NB4 (cell line): ENCODE measurements around the gene DMC1.
A peak's percentile ranks its signal among the peaks of the same experiment; 100 is the strongest.

Source experiments
- DNase-seq: peaks from one replicate; pipeline ENCODE4 v3.0.0; 2010; ENCODE audit warnings: low read depth
- H3K4me3 ChIP-seq: one replicate; pipeline ENCODE4 v1.5.1; 2011; ENCODE audit warnings: mild to moderate bottlenecking, low read depth, low read length, moderate library complexity
- CTCF ChIP-seq: IDR thresholded peaks from one replicate; pipeline ENCODE4 v1.5.1; 2012; ENCODE audit warnings: low read depth, low read length
- MAX ChIP-seq: IDR thresholded peaks from 2 replicates; pipeline ENCODE4 v1.6.1; 2011; ENCODE audit warnings: low read depth, low read length
- MYC ChIP-seq: IDR thresholded peaks from 2 replicates; pipeline ENCODE4 v1.6.1; 2011; ENCODE audit warnings: low read depth, low read length
- POLR2A ChIP-seq: IDR thresholded peaks from 2 replicates; pipeline ENCODE4 v1.6.1; 2011; ENCODE audit warnings: mild to moderate bottlenecking; ENCODE audit not compliant: insufficient read length; ENCODE audit errors: extremely low read depth

Gene DMC1

GRCh38 chr22:38501797-38502672 is 67.9 kb downstream of the DMC1 start:
- TF ChIP-seq MAX (no peak), CTCF (no peak), POLR2A (no peak), MYC (no peak)
- H3K4me3 ChIP-seq, result peak overlapping the region; percentile 100
- no peak for DNase-seq

GRCh38 chr22:38497869-38498268 is 72.1 kb downstream of the DMC1 start:
- TF ChIP-seq CTCF, result no peak
- TF ChIP-seq MYC, result no peak
- no peak for TF ChIP-seq POLR2A
- TF ChIP-seq MAX, result no peak
- H3K4me3 ChIP-seq, result no peak overlapping the region
- DNase-seq, result no peak

- no peak overlapping the region for H3K4me3 ChIP-seq
- TF ChIP-seq MYC (no peak), CTCF (no peak), MAX (no peak), POLR2A (no peak)
- DNase-seq, result no peak
Observed at GRCh38 chr22:38494939-38495338, 75.0 kb downstream of the DMC1 start.

- no peak for DNase-seq
- TF ChIP-seq POLR2A (no peak), CTCF (no peak), MYC (no peak), MAX (no peak)
- H3K4me3 ChIP-seq, result no peak overlapping the region
Observed at GRCh38 chr22:38494498-38494897, 75.5 kb downstream of the DMC1 start.

- no peak for DNase-seq
- no peak overlapping the region for H3K4me3 ChIP-seq
- TF ChIP-seq POLR2A, result no peak
- no peak for TF ChIP-seq CTCF
- TF ChIP-seq MAX, result no peak
- TF ChIP-seq MYC, result no peak
Observed at GRCh38 chr22:38491707-38492348, 78.2 kb downstream of the DMC1 start.
